Measurements from ENCODE around the gene LYG1.
"Not testable (repeated sequence)": the region's sequence is repeated elsewhere in the genome, so short reads cannot be mapped to it uniquely, and the experiment has no call there.

Gene LYG1

GRCh38 chr2:99317161-99317872 is 16.3 kb upstream of the LYG1 start:
- Mint-ChIP-seq H3K4me1 (no peaks in the 10 kb centered on the region), H3K4me3 (no peak overlapping the region), H3K36me3 (peaks cover 35 to 36% of the 10 kb centered on the region in 2 donors), H3K27ac (no peak overlapping the region), H3K9me3 (peaks cover 4 to 7% of the 10 kb centered on the region in 2 donors), H3K27me3 (no peaks in the 10 kb centered on the region)
- ATAC-seq (replicated peaks) (no peak), DNase-seq (no peak)

DNA sequence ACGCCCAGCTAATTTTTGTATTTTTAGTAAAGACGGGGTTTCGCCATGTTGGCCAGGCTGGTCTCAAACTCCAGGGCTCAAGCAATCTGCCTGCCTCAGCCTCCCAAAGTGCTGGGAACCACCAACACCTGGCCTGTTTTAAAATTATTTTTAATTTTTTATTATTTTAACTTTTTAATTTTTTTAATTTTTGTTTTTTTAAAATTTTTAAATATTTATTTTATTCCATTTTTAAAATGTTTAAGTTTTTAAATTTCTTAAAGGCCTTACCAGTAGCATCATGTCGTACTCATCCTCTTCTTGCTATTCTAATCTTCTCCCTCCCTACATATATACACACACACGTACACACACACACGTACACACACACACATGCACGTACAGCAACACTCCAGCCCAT is 1.4 kb downstream of the LYG1 start:
- ATAC-seq (replicated peaks): no peak
- no peak for DNase-seq
- Mint-ChIP-seq H3K27me3 (no peaks in the 10 kb centered on the region), H3K27ac (no peak overlapping the region), H3K4me3 (no peak overlapping the region), H3K36me3 (peaks cover 46 to 63% of the 10 kb centered on the region in 2 donors), H3K4me1 (no peaks in the 10 kb centered on the region), H3K9me3 (peaks cover 3 to 4% of the 10 kb centered on the region in 2 donors)

GRCh38 chr2:99297994-99298393 is 3.0 kb downstream of the LYG1 start:
- peaks cover 3 to 4% of the 10 kb centered on the region in 2 donors for H3K9me3 Mint-ChIP-seq
- peak in 1 of 2 donors; percentile 60 for ATAC-seq (replicated peaks)
- DNase-seq: no peak
- H3K27ac Mint-ChIP-seq: no peak overlapping the region
- no peaks in the 10 kb centered on the region for H3K27me3 Mint-ChIP-seq
- no peak overlapping the region for H3K4me3 Mint-ChIP-seq
- H3K4me1 Mint-ChIP-seq: no peaks in the 10 kb centered on the region
- H3K36me3 Mint-ChIP-seq: peaks cover 40 to 54% of the 10 kb centered on the region in 2 donors

GRCh38 chr2:99285526-99285925 is 15.5 kb downstream of the LYG1 start:
- ATAC-seq (replicated peaks) (no peak), DNase-seq (no peak)
- no peak overlapping the region for H3K4me3 Mint-ChIP-seq
- H3K9me3 Mint-ChIP-seq: peaks cover 7 to 15% of the 10 kb centered on the region in 2 donors
- H3K27ac Mint-ChIP-seq: peak overlapping the region; percentile 31
- H3K36me3 Mint-ChIP-seq: peaks cover 47 to 56% of the 10 kb centered on the region in 2 donors
- H3K27me3 Mint-ChIP-seq: no peaks in the 10 kb centered on the region
- H3K4me1 Mint-ChIP-seq: peaks cover 0 to 5% of the 10 kb centered on the region in 2 donors

GRCh38 chr2:99279969-99280695 is 20.9 kb downstream of the LYG1 start:
- DNase-seq (no peak), ATAC-seq (replicated peaks) (no peak)
- peaks cover 0 to 5% of the 10 kb centered on the region in 2 donors for H3K4me1 Mint-ChIP-seq
- no peak overlapping the region for H3K4me3 Mint-ChIP-seq
- H3K9me3 Mint-ChIP-seq: peaks cover 16 to 24% of the 10 kb centered on the region in 2 donors
- peaks cover 48 to 61% of the 10 kb centered on the region in 2 donors for H3K36me3 Mint-ChIP-seq
- peaks cover 0 to 4% of the 10 kb centered on the region in 2 donors for H3K27me3 Mint-ChIP-seq
- H3K27ac Mint-ChIP-seq: no peak overlapping the region

DNA sequence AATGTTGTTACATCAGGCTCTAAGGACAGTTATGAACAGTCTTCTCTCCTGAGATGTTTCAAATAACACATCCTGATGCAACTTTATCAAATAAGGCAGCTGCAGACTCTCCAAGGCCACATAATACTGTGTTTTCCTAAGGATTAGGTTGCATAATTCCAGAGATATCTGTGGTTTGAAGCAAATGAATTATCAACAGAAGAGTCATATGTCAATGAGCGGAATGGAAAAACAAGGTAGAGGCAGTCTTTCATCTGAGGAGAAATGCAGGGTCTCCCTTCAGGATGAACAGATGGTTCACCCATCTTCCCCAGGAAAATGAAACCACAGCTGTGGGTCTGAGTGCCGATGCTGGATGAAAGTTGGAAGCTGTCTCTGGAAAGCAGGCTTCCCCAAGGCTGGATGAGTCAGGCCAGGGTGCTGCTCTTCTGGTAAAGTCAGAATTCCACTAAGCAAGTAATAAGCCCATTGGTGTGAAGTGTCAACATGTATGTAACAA is 22.2 kb downstream of the LYG1 start:
- H3K27me3 Mint-ChIP-seq: peaks cover 0 to 4% of the 10 kb centered on the region in 2 donors
- peaks cover 16 to 24% of the 10 kb centered on the region in 2 donors for H3K9me3 Mint-ChIP-seq
- peaks cover 0 to 5% of the 10 kb centered on the region in 2 donors for H3K4me1 Mint-ChIP-seq
- H3K36me3 Mint-ChIP-seq: peaks cover 37 to 49% of the 10 kb centered on the region in 2 donors
- no peak for ATAC-seq (replicated peaks)
- no peak overlapping the region for H3K27ac Mint-ChIP-seq
- no peak for DNase-seq
- H3K4me3 Mint-ChIP-seq: no peak overlapping the region

DNA sequence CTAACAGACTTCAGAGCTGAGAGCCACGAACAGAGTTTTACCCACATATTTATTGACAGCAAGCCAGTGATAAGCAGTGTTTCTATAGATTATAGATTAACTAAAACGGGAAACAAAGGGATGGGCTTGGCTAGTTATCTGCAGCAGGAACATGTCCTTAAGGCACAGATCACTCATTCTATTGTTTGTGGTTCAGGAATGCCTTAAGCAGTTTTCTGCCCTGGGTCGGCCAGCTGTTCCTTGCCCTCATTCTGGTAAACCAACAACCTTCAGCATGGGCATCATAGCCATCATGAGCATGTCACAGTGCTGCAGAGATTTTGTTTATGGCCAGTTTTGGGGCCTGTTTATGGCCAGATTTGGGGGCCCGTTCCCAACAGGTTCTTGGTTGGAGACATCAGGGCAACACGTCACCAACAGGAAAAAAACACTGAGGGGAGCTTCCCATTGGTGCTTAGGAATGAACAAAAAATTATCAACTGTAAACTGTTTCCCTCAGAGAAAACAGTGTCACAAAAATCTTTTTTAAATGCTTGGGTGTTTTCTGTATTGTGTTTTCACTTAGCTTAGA is 22.7 kb downstream of the LYG1 start:
- ATAC-seq (replicated peaks); H3K4me1 Mint-ChIP-seq; H3K4me3 Mint-ChIP-seq; DNase-seq; H3K27ac Mint-ChIP-seq; H3K27me3 Mint-ChIP-seq: not testable (repeated sequence)
- Mint-ChIP-seq H3K9me3 (peaks cover 13 to 20% of the 10 kb centered on the region in 2 donors), H3K36me3 (peaks cover 34 to 45% of the 10 kb centered on the region in 2 donors)

- H3K9me3 Mint-ChIP-seq: peaks cover 17% of the 10 kb centered on the region in 2 donors
Measured at GRCh38 chr2:99275882-99276281, 25.1 kb downstream of the LYG1 start.

DNA sequence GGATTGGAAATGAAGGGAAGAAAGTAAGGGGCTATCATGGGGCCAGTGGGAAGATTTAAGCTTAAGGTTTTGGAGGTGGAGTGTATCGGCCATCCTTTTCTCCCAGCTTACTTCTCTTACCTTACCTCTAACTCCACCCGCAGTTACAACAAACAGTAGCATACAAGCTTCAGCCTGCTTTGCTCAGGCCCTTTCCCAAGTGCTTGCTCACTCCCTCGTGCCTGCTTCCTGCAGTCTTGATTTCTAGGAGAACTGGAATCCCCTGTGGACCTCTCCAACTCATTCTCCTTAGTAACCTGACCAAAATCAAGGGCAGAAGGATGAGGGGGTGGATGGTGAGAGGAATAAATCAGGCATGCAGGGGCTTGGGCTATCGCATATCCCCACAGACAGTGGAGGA is 39.8 kb downstream of the LYG1 start:
- Mint-ChIP-seq H3K4me3 (no peak overlapping the region), H3K27me3 (no peaks in the 10 kb centered on the region), H3K27ac (no peak overlapping the region), H3K9me3 (no peaks in the 10 kb centered on the region), H3K36me3 (peaks cover 0 to 5% of the 10 kb centered on the region in 2 donors), H3K4me1 (no peaks in the 10 kb centered on the region)
- ATAC-seq (replicated peaks) (no peak), DNase-seq (no peak)

More at GRCh38 chr2:99275882-99276281, 25.1 kb downstream of the LYG1 start:
- no peak for ATAC-seq (replicated peaks)
- Mint-ChIP-seq H3K27ac (no peak overlapping the region), H3K4me1 (peaks cover 0 to 5% of the 10 kb centered on the region in 2 donors), H3K36me3 (peaks cover 27 to 36% of the 10 kb centered on the region in 2 donors), H3K27me3 (peaks cover 0 to 4% of the 10 kb centered on the region in 2 donors), H3K4me3 (no peak overlapping the region)
- no peak for DNase-seq

GRCh38 chr2:99260184-99260583 is 40.8 kb downstream of the LYG1 start:
- ATAC-seq (replicated peaks) (no peak), DNase-seq (no peak)
- no peaks in the 10 kb centered on the region for H3K27me3 Mint-ChIP-seq
- H3K4me1 Mint-ChIP-seq: no peaks in the 10 kb centered on the region
- H3K27ac Mint-ChIP-seq: no peak overlapping the region
- H3K9me3 Mint-ChIP-seq: no peaks in the 10 kb centered on the region
- H3K4me3 Mint-ChIP-seq: no peak overlapping the region
- peaks cover 0 to 5% of the 10 kb centered on the region in 2 donors for H3K36me3 Mint-ChIP-seq

DNA sequence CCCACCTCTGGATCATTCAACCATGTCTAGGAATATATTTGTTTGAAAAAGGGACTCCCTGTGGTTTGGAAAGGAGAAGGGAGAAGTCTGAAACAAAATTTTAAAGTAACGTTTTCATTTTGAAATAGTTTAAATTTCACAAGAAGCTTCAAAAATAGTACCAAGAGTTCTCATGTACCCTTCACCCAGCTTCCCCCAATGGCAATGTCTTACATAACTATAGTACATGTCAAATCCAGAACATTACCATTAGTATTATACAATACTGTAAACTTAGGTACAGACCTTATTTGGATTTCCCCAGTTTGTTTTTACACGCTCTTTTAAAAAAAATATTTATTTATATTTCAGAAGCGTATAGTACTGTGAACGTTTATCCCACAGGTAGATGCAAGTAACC is 41.5 kb downstream of the LYG1 start:
- Mint-ChIP-seq H3K27me3 (no peaks in the 10 kb centered on the region), H3K36me3 (peaks cover 0 to 5% of the 10 kb centered on the region in 2 donors), H3K4me1 (no peaks in the 10 kb centered on the region), H3K9me3 (no peaks in the 10 kb centered on the region), H3K27ac (no peak overlapping the region), H3K4me3 (no peak overlapping the region)
- no peak for ATAC-seq (replicated peaks)
- no peak for DNase-seq

DNA sequence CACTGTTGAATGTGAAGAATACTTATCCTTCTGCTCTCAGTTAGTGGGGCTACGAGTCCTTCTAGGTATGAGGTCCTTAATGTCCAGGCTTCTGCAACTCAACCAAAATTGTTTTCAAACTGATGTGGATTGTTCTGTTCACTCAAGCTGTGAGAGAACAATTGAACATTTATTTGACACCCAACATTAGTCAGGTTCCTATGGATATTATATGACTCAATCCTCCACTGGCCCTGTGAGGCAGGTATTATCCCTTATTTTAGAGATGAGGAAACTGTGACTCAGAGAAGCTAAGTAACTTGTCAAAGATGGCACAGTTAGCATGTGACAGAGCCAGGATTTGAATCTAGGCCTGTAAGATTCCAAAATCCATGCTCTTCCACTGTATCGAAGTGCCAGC is 44.3 kb downstream of the LYG1 start:
- no peaks in the 10 kb centered on the region for H3K9me3 Mint-ChIP-seq
- no peaks in the 10 kb centered on the region for H3K4me1 Mint-ChIP-seq
- H3K4me3 Mint-ChIP-seq: no peak overlapping the region
- no peaks in the 10 kb centered on the region for H3K36me3 Mint-ChIP-seq
- H3K27ac Mint-ChIP-seq: no peak overlapping the region
- DNase-seq (no peak), ATAC-seq (replicated peaks) (no peak)
- no peaks in the 10 kb centered on the region for H3K27me3 Mint-ChIP-seq

- DNase-seq (no peak), ATAC-seq (replicated peaks) (no peak)
- Mint-ChIP-seq H3K9me3 (no peaks in the 10 kb centered on the region), H3K36me3 (no peaks in the 10 kb centered on the region), H3K27me3 (no peaks in the 10 kb centered on the region), H3K4me1 (no peaks in the 10 kb centered on the region), H3K4me3 (no peak within 1 kb of the TSS), H3K27ac (no peak within 1 kb of the TSS)
Measured at GRCh38 chr2:99255491-99256318, 45.3 kb downstream of the LYG1 start, which contains the start of gene LYG2. LYG2 (minus strand) TSS chr2:99255666; CDS start chr2:99254260, 1,406 bp downstream.

- no peak for ATAC-seq (replicated peaks)
- Mint-ChIP-seq H3K27ac (no peak overlapping the region), H3K27me3 (no peaks in the 10 kb centered on the region), H3K4me1 (no peaks in the 10 kb centered on the region), H3K36me3 (peaks cover 0 to 1% of the 10 kb centered on the region in 2 donors), H3K9me3 (peaks cover 0 to 2% of the 10 kb centered on the region in 2 donors), H3K4me3 (no peak overlapping the region)
- DNase-seq: no peak
Measured at GRCh38 chr2:99249951-99250350, 51.0 kb downstream of the LYG1 start.

All from stimulated activated naive B cell treated with anti-CD40 and anti-IgM and Interleukin-4, amounts not matched to agents 10 μg/mL and 1 μg/mL and 100 μg/mL, for 72 hours (primary cell).